GM21447 (cell line): Measurements from ENCODE around the gene SNAP47.
A peak's percentile ranks its signal among the peaks of the same experiment; 100 is the strongest.

Experiments used
- ATAC-seq: cut with Tn5 transposase; IDR thresholded peaks from one replicate; pipeline ENCODE4 v1.9.1; 2021; ENCODE audit not compliant: unreplicated experiment

Gene SNAP47

GRCh38 chr1:227780101-227781044 lies 45.1 kb downstream of the SNAP47 start:
- ATAC-seq: no peak

- no peak for ATAC-seq
Observed at GRCh38 chr1:227781314-227781930, 46.2 kb downstream of the SNAP47 start.

- ATAC-seq: no peak
Observed at GRCh38 chr1:227782226-227782625, 47.0 kb downstream of the SNAP47 start.

- no peak for ATAC-seq
Observed at GRCh38 chr1:227785094-227785804, 50.0 kb downstream of the SNAP47 start.

GRCh38 chr1:227785805-227786671 lies 50.8 kb downstream of the SNAP47 start:
- ATAC-seq: no peak

- no peak for ATAC-seq
Observed at GRCh38 chr1:227786673-227787512, 51.7 kb downstream of the SNAP47 start.

- ATAC-seq: peak; percentile 90
Observed at GRCh38 chr1:227787513-227788270, 52.5 kb downstream of the SNAP47 start.

- peak; percentile 62 for ATAC-seq
Observed at GRCh38 chr1:227788271-227789083, 53.2 kb downstream of the SNAP47 start.

GRCh38 chr1:227789084-227790033 lies 54.1 kb downstream of the SNAP47 start:
- ATAC-seq: no peak

GRCh38 chr1:227790034-227790400 lies 54.8 kb downstream of the SNAP47 start:
- ATAC-seq: no peak

- no peak for ATAC-seq
Observed at GRCh38 chr1:227790868-227791267, 55.6 kb downstream of the SNAP47 start.

GRCh38 chr1:227791425-227792143 lies 56.3 kb downstream of the SNAP47 start:
- ATAC-seq: no peak

- no peak for ATAC-seq
Observed at GRCh38 chr1:227792216-227793078, 57.2 kb downstream of the SNAP47 start.

- no peak for ATAC-seq
Observed at GRCh38 chr1:227793079-227793947, 58.1 kb downstream of the SNAP47 start.
